NT2/D1 (cell line): ENCODE results near the gene ERC2.

Experiments used
- DNase-seq: peaks from one replicate; pipeline ENCODE4 v3.0.0-alpha.2; 2011; ENCODE audit warnings: low read depth, low spot score
- H3K27me3 ChIP-seq: 2 replicates; pipeline ENCODE4 v1.6.0; 2011; ENCODE audit warnings: mild to moderate bottlenecking; ENCODE audit not compliant: insufficient read length, insufficient read depth
- H3K36me3 ChIP-seq: 2 replicates; pipeline ENCODE4 v1.6.1; 2011; ENCODE audit warnings: mild to moderate bottlenecking, low read length, mixed read lengths; ENCODE audit not compliant: insufficient read depth, insufficient read length
- H3K4me1 ChIP-seq: 2 replicates; pipeline ENCODE4 v1.5.1; 2011; ENCODE audit not compliant: insufficient read depth, insufficient read length
- H3K4me3 ChIP-seq: 2 replicates; pipeline ENCODE4 v1.5.1; 2011; ENCODE audit warnings: low read depth; ENCODE audit not compliant: insufficient read length
- H3K9ac ChIP-seq: 2 replicates; pipeline ENCODE4 v1.6.0; 2011; ENCODE audit warnings: low read depth; ENCODE audit not compliant: insufficient read length
- H3K9me3 ChIP-seq: 2 replicates; pipeline ENCODE4 v1.5.1; 2011; ENCODE audit warnings: mild to moderate bottlenecking, low read length; ENCODE audit not compliant: insufficient read depth
- SUZ12 ChIP-seq: IDR thresholded peaks from 2 replicates; pipeline ENCODE4 v1.6.1; 2011; ENCODE audit not compliant: insufficient read length, insufficient read depth; ENCODE audit errors: extremely low read depth
- YY1 ChIP-seq: IDR thresholded peaks from 2 replicates; pipeline ENCODE4 v1.6.1; 2011; ENCODE audit not compliant: insufficient read length, insufficient read depth
- ZNF274 ChIP-seq: IDR thresholded peaks from 2 replicates; pipeline ENCODE4 v1.6.1; 2011; ENCODE audit warnings: mild to moderate bottlenecking, low read depth, low read length

The ERC2 gene

GRCh38 chr3:55490276-55490913 is 977.9 kb downstream of the ERC2 start:
- TF ChIP-seq ZNF274 (no peak), SUZ12 (no peak), YY1 (no peak)
- H3K4me3 ChIP-seq = no peak overlapping the region
- peaks cover 8% of the 10 kb centered on the region for H3K27me3 ChIP-seq
- peaks cover 2% of the 10 kb centered on the region for H3K4me1 ChIP-seq
- H3K9me3 ChIP-seq = no peaks in the 10 kb centered on the region
- H3K9ac ChIP-seq = no peak overlapping the region
- DNase-seq = no peak
- no peaks in the 10 kb centered on the region for H3K36me3 ChIP-seq

- no peak for TF ChIP-seq ZNF274
- TF ChIP-seq YY1 = no peak
- TF ChIP-seq SUZ12 = no peak
- H3K9me3 ChIP-seq = no peaks in the 10 kb centered on the region
- peaks cover 8% of the 10 kb centered on the region for H3K27me3 ChIP-seq
- peak overlapping the region; percentile 84 for H3K4me3 ChIP-seq
- H3K4me1 ChIP-seq = peaks cover 2% of the 10 kb centered on the region
- DNase-seq = no peak
- peaks cover 1% of the 10 kb centered on the region for H3K36me3 ChIP-seq
- H3K9ac ChIP-seq = peak overlapping the region; percentile 90
Observed at GRCh38 chr3:55489798-55490132, 978.5 kb downstream of the ERC2 start.

- DNase-seq = no peak
- peaks cover 2% of the 10 kb centered on the region for H3K4me1 ChIP-seq
- peaks cover 14% of the 10 kb centered on the region for H3K36me3 ChIP-seq
- peaks cover 8% of the 10 kb centered on the region for H3K27me3 ChIP-seq
- H3K9me3 ChIP-seq = peaks cover 11% of the 10 kb centered on the region; the same call in 1 of the 2 replicates
- peak overlapping the region; percentile 84 for H3K4me3 ChIP-seq
- no peak for TF ChIP-seq YY1
- TF ChIP-seq SUZ12 = no peak
- no peak for TF ChIP-seq ZNF274
- H3K9ac ChIP-seq = peak overlapping the region; percentile 90
Observed at GRCh38 chr3:55488398-55489055, 979.7 kb downstream of the ERC2 start.

- H3K36me3 ChIP-seq = peaks cover 23% of the 10 kb centered on the region
- H3K4me1 ChIP-seq = peaks cover 7% of the 10 kb centered on the region
- no peak for DNase-seq
- H3K9ac ChIP-seq = peak overlapping the region; percentile 91
- H3K4me3 ChIP-seq = peak overlapping the region; percentile 84
- TF ChIP-seq SUZ12 = no peak
- H3K9me3 ChIP-seq = peaks cover 16% of the 10 kb centered on the region; the same call in 1 of the 2 replicates
- peaks cover 8% of the 10 kb centered on the region for H3K27me3 ChIP-seq
Observed at GRCh38 chr3:55487381-55488241, 980.7 kb downstream of the ERC2 start.

- peaks cover 11% of the 10 kb centered on the region for H3K4me1 ChIP-seq
- H3K4me3 ChIP-seq = peak within 1 kb of the TSS; percentile 84
- H3K9me3 ChIP-seq = peaks cover 16% of the 10 kb centered on the region; the same call in 1 of the 2 replicates
- H3K9ac ChIP-seq = peak within 1 kb of the TSS; percentile 91
- TF ChIP-seq SUZ12 = no peak
- no peak for TF ChIP-seq YY1
- no peak for TF ChIP-seq ZNF274
- H3K27me3 ChIP-seq = peaks cover 8% of the 10 kb centered on the region
- peaks cover 27% of the 10 kb centered on the region for H3K36me3 ChIP-seq
- DNase-seq = no peak
Observed at GRCh38 chr3:55486857-55487380, 981.3 kb downstream of the ERC2 start, which contains the start of gene WNT5A. TSS of gene WNT5A (minus strand) at chr3:55487306. CDS start at chr3:55486985, 321 bp downstream.

GRCh38 chr3:55486101-55486856 is 982.0 kb downstream of the ERC2 start:
- H3K9me3 ChIP-seq = peaks cover 16% of the 10 kb centered on the region; the same call in 1 of the 2 replicates
- peaks cover 15% of the 10 kb centered on the region for H3K4me1 ChIP-seq
- peaks cover 33% of the 10 kb centered on the region for H3K36me3 ChIP-seq
- H3K4me3 ChIP-seq = peak overlapping the region; percentile 84
- H3K9ac ChIP-seq = peak overlapping the region; percentile 91
- DNase-seq = no peak
- peaks cover 6% of the 10 kb centered on the region for H3K27me3 ChIP-seq
- TF ChIP-seq ZNF274 (no peak), SUZ12 (no peak)
